Neural progenitor cell (in vitro differentiated cells): Measurements from ENCODE around the gene TXLNB. TPM values are rescaled to one million over a fixed set of nuclear protein-coding genes. Genes with fewer than 3 reads are reported as not detected.
A peak's percentile ranks its signal among the peaks of the same experiment; 100 is the strongest.

ENCODE experiments used
- DNase-seq: peaks from one replicate; pipeline ENCODE4 v3.0.0-alpha.2; 2016; ENCODE audit warnings: low spot score
- H2AFZ ChIP-seq: fragments of 200-600 bp; sonication (generic); replicated peaks from 2 replicates; pipeline ENCODE4 v1.6.1; 2016; ENCODE audit warnings: antibody characterized with exemption
- H3F3A ChIP-seq: fragments of 200-600 bp; sonication (generic); 2 replicates; pipeline ENCODE4 v1.6.1; 2016; ENCODE audit warnings: antibody characterized with exemption, low read depth
- H3K27ac ChIP-seq: fragments of 200-600 bp; sonication (generic); 2 replicates; pipeline ENCODE4 v1.5.1; 2016; ENCODE audit warnings: mild to moderate bottlenecking
- H3K27me3 ChIP-seq: fragments of 200-600 bp; sonication (generic); 2 replicates; pipeline ENCODE4 v1.6.1; 2016; ENCODE audit warnings: mild to moderate bottlenecking, moderate library complexity
- H3K36me3 ChIP-seq: fragments of 200-600 bp; sonication (generic); 2 replicates; pipeline ENCODE4 v1.5.1; 2016
- H3K4me1 ChIP-seq: fragments of 200-600 bp; sonication (generic); 2 replicates; pipeline ENCODE4 v1.6.1; 2016; ENCODE audit warnings: mixed run types
- H3K4me2 ChIP-seq: fragments of 200-600 bp; sonication (generic); 2 replicates; pipeline ENCODE4 v1.6.1; 2016
- H3K4me3 ChIP-seq: fragments of 200-600 bp; sonication (generic); 2 replicates; pipeline ENCODE4 v1.5.1; 2016
- H3K79me2 ChIP-seq: fragments of 200-600 bp; sonication (generic); 2 replicates; pipeline ENCODE4 v1.6.1; 2016; ENCODE audit warnings: low read depth
- H3K9ac ChIP-seq: fragments of 200-600 bp; sonication (generic); 2 replicates; pipeline ENCODE4 v1.6.1; 2016
- H3K9me3 ChIP-seq: fragments of 200-600 bp; sonication (generic); 2 replicates; pipeline ENCODE4 v1.5.1; 2016; ENCODE audit warnings: low read depth
- H4K20me1 ChIP-seq: fragments of 200-600 bp; sonication (generic); 2 replicates; pipeline ENCODE4 v1.6.1; 2016; ENCODE audit warnings: low read depth
- H3K27ac Mint-ChIP-seq: 3 replicates; pipeline ENCODE4 v1.8.0; 2021; ENCODE audit warnings: mixed read lengths
- H3K27me3 Mint-ChIP-seq: 2 replicates; pipeline ENCODE4 v1.8.0; 2022; ENCODE audit warnings: low read depth, mild to moderate bottlenecking, inconsistent platforms, moderate library complexity, mixed read lengths; ENCODE audit not compliant: insufficient read depth
- H3K36me3 Mint-ChIP-seq: 3 replicates; pipeline ENCODE4 v1.8.0; 2021; ENCODE audit warnings: mixed read lengths
- H3K4me1 Mint-ChIP-seq: 3 replicates; pipeline ENCODE4 v1.8.0; 2021; ENCODE audit warnings: mixed read lengths
- H3K4me3 Mint-ChIP-seq: 3 replicates; pipeline ENCODE4 v1.8.0; 2021; ENCODE audit warnings: mild to moderate bottlenecking, moderate library complexity, mixed read lengths
- H3K9me3 Mint-ChIP-seq: 3 replicates; pipeline ENCODE4 v1.8.0; 2020; ENCODE audit warnings: mixed read lengths
- EZH2 ChIP-seq: fragments of 200-600 bp; sonication (generic); IDR thresholded peaks from 2 replicates; pipeline ENCODE4 v1.6.1; 2017; ENCODE audit warnings: antibody characterized with exemption, mild to moderate bottlenecking, moderate library complexity
- EZH2phosphoT487 ChIP-seq: fragments of 200-600 bp; sonication (generic); IDR thresholded peaks from 2 replicates; pipeline ENCODE4 v1.6.1; 2017; ENCODE audit warnings: antibody characterized with exemption
- total RNA-seq: library from RNA; depleted of rRNA; stranded (reverse); fragments of >200 nt; gene quantifications from 2 replicates; pipeline ENCODE4 v1.2.3, GENCODE V29; 2015; ENCODE audit warnings: low replicate concordance
- TF ChIP-seq, protein P1 (sequence below): fragments of 200-600 bp; sonication (generic); IDR thresholded peaks from 2 replicates; pipeline ENCODE4 v1.5.1; 2017; ENCODE audit warnings: antibody characterized with exemption, mild to moderate bottlenecking

TXLNB gene
- 0.06 TPM in 2 replicates for total RNA-seq

DNA sequence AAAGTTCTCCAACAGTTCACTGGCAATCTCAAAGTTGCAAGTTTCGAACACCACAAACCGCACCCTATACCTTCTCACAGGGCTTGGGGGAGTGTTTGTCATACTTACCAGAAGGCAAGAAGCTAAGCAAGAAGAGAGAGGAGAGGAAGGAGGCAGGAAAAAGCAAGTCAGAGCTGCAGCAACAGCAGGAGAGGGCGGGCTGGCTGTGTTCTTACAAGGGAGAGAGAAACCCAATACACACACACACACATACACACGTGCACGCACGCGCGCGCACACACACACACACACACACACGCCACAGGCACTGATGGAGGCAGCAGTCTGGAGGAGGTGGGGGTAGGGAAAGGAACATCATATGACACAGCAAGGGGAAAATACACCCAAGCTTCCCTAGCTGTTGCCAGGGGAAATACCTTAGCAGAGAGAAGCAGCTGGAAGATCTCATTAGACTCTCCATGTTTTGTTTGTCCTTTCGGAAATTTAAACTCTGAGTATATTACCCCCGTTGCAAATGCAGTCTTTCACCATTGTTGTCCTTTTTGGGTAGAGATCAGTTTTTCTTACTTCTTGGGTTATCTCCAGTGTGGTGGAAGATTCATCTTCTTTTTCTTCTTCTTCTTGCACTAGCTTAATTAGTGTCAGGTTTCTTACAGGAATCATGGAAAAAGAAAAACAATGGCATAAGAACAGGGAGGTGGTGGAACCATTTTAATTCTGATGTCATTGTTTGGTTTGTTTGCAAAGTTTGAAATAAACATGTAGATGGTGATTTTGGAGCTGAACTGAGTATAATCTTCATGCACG lies at the start of gene TXLNB:
Gene TXLNB, minus strand, starts transcription at position 186 of the 807 bp plus-strand sequence. CDS start 3,099 bp downstream, outside the sequence.
- Histone ChIP-seq H4K20me1 (no peaks in the 10 kb centered on the region), H2AFZ (peak within 1 kb of the TSS; percentile 90), H3F3A (no peaks in the 10 kb centered on the region), H3K4me1 (peaks cover 12% of the 10 kb centered on the region), H3K27ac (no peak within 1 kb of the TSS), H3K9me3 (no peaks in the 10 kb centered on the region), H3K4me2 (no peak within 1 kb of the TSS), H3K4me3 (no peak within 1 kb of the TSS), H3K9ac (no peak within 1 kb of the TSS), H3K79me2 (no peaks in the 10 kb centered on the region), H3K36me3 (no peaks in the 10 kb centered on the region), H3K27me3 (no peaks in the 10 kb centered on the region)
- Mint-ChIP-seq H3K27ac (peak within 1 kb of the TSS; percentile 95), H3K4me1 (peaks cover 27% of the 10 kb centered on the region), H3K36me3 (no peaks in the 10 kb centered on the region), H3K4me3 (peak within 1 kb of the TSS; percentile 4), H3K9me3 (peaks cover 4% of the 10 kb centered on the region), H3K27me3 (peaks cover 4% of the 10 kb centered on the region)
- DNase-seq = peak; percentile 57
- TF ChIP-seq, protein P1, sequence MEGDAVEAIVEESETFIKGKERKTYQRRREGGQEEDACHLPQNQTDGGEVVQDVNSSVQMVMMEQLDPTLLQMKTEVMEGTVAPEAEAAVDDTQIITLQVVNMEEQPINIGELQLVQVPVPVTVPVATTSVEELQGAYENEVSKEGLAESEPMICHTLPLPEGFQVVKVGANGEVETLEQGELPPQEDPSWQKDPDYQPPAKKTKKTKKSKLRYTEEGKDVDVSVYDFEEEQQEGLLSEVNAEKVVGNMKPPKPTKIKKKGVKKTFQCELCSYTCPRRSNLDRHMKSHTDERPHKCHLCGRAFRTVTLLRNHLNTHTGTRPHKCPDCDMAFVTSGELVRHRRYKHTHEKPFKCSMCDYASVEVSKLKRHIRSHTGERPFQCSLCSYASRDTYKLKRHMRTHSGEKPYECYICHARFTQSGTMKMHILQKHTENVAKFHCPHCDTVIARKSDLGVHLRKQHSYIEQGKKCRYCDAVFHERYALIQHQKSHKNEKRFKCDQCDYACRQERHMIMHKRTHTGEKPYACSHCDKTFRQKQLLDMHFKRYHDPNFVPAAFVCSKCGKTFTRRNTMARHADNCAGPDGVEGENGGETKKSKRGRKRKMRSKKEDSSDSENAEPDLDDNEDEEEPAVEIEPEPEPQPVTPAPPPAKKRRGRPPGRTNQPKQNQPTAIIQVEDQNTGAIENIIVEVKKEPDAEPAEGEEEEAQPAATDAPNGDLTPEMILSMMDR = no peak
- TF ChIP-seq EZH2 (no peak), EZH2phosphoT487 (no peak)

DNA sequence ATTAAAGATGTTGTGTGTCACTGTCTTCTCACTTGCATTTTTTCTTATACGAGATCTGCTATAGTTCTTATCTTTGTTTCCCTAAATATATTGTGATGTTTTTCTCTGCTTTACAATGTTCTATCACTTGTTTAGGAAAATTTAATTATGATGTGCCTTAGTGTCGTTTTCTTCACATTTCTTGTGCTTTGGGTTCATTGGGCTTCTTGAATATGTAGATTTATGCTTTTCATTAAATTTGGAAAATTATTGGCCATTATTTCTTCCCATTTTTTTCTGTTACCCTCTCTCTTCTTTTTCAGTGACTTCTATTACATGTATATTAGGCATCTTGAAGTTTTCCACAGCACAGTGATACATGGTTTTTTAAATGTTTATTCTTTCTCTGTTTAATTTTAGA lies 49.3 kb upstream of the TXLNB start:
- Mint-ChIP-seq H3K9me3 (peaks cover 11% of the 10 kb centered on the region), H3K4me3 (no peak overlapping the region), H3K36me3 (peaks cover 3% of the 10 kb centered on the region), H3K27me3 (no peaks in the 10 kb centered on the region), H3K4me1 (no peaks in the 10 kb centered on the region), H3K27ac (no peak overlapping the region)
- DNase-seq = no peak
- Histone ChIP-seq H3K36me3 (no peaks in the 10 kb centered on the region), H3F3A (no peaks in the 10 kb centered on the region), H4K20me1 (no peaks in the 10 kb centered on the region), H3K9me3 (no peaks in the 10 kb centered on the region), H3K4me3 (no peak overlapping the region), H3K4me2 (no peak overlapping the region), H2AFZ (no peak overlapping the region), H3K9ac (no peak overlapping the region), H3K79me2 (no peaks in the 10 kb centered on the region), H3K27ac (no peak overlapping the region), H3K27me3 (no peaks in the 10 kb centered on the region), H3K4me1 (no peaks in the 10 kb centered on the region)
- TF ChIP-seq EZH2phosphoT487 = no peak
- TF ChIP-seq, protein P1 = no peak
- TF ChIP-seq EZH2 = no peak

DNA sequence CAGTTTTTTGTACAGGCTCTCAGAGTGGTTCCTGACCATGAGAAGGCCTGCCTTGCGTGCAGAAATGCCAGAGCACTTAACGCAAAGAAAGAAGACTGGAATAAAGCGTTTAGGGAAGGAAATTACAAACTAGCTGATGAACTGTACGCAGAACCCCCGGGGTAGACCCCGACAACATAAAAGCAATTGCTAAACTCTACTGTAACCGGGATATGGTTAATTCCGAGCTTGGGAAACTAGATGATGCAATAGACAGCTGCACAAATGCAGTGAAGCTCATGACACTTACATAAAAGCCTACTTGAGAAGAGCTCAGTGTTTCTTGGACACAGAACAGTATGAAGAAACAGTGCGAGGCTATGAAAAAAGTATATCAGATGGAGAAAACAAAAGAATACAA lies 47.0 kb upstream of the TXLNB start:
- Histone ChIP-seq H3K4me2 (no peak overlapping the region), H3K4me1 (no peaks in the 10 kb centered on the region), H3K27ac (no peak overlapping the region), H4K20me1 (no peaks in the 10 kb centered on the region), H3K36me3 (no peaks in the 10 kb centered on the region), H3K79me2 (no peaks in the 10 kb centered on the region), H3K4me3 (no peak overlapping the region), H3K9me3 (no peaks in the 10 kb centered on the region), H2AFZ (peak overlapping the region; percentile 26), H3F3A (no peaks in the 10 kb centered on the region), H3K9ac (no peak overlapping the region), H3K27me3 (no peaks in the 10 kb centered on the region)
- H3K36me3 Mint-ChIP-seq = peaks cover 3% of the 10 kb centered on the region
- peaks cover 11% of the 10 kb centered on the region for H3K9me3 Mint-ChIP-seq
- no peaks in the 10 kb centered on the region for H3K4me1 Mint-ChIP-seq
- H3K27ac Mint-ChIP-seq = no peak overlapping the region
- DNase-seq = no peak
- no peak overlapping the region for H3K4me3 Mint-ChIP-seq
- H3K27me3 Mint-ChIP-seq = no peaks in the 10 kb centered on the region
- TF ChIP-seq, protein P1 = no peak
- TF ChIP-seq EZH2 (no peak), EZH2phosphoT487 (no peak)
